T-helper 2 cell treated with Interferon-gamma antibody and Interleukin-4, amounts not matched to agents 100 ng/mL and 5 ng/mL, for 36 hours (primary cell): ENCODE results near the gene OR6B3. TPM values are rescaled to one million over a fixed set of nuclear protein-coding genes. Genes with fewer than 3 reads are reported as not detected.

Experiments
- intact Hi-C: fragments of 100-400 bp; cut with micrococcal nuclease; formaldehyde crosslinking; loops from one replicate; pipeline ENCODE4 v1.15.1; 2023
- total RNA-seq: library from RNA; stranded (reverse); gene quantifications from 2 replicates; pipeline ENCODE4 v1.2.3, GENCODE V29; 2022

The OR6B3 gene
- total RNA-seq = not detected in 2 replicates

GRCh38 chr2:240053173-240054155, at the start of gene OR6B3:
TSS of gene OR6B3 (minus strand) at chr2:240053521.
- intact Hi-C loops = no loop called here

GRCh38 chr2:240098349-240098748, 45.0 kb upstream of the OR6B3 start:
- intact Hi-C loops = no loop called here

GRCh38 chr2:240095556-240096523, 42.5 kb upstream of the OR6B3 start:
- intact Hi-C loops = no loop called here

GRCh38 chr2:240089306-240089705, 36.0 kb upstream of the OR6B3 start:
- intact Hi-C loops = no loop called here

- intact Hi-C loops = no loop called here
Observed at GRCh38 chr2:240086563-240086962, 33.2 kb upstream of the OR6B3 start.

GRCh38 chr2:240078631-240079030, 25.3 kb upstream of the OR6B3 start:
- intact Hi-C loops = no loop called here

- intact Hi-C loops = no loop called here
Observed at GRCh38 chr2:240077442-240077841, 24.1 kb upstream of the OR6B3 start.

- intact Hi-C loops = no loop called here
Observed at GRCh38 chr2:240074545-240074944, 21.2 kb upstream of the OR6B3 start.

GRCh38 chr2:240070907-240071306, 17.6 kb upstream of the OR6B3 start:
- intact Hi-C loops = no loop called here

- intact Hi-C loops = no loop called here
Observed at GRCh38 chr2:240069829-240070228, 16.5 kb upstream of the OR6B3 start.

- intact Hi-C loops = no loop called here
Observed at GRCh38 chr2:240068193-240068592, 14.9 kb upstream of the OR6B3 start.

- intact Hi-C loops = no loop called here
Observed at GRCh38 chr2:240066489-240066888, 13.2 kb upstream of the OR6B3 start.

GRCh38 chr2:240064898-240065297, 11.6 kb upstream of the OR6B3 start:
- intact Hi-C loops = loop anchor here (5.0 kb wide), 1 partner anchor 372 kb away; the partner anchor contains the start of gene GPC1

- intact Hi-C loops = loop anchor here (1.0 to 5.0 kb wide), 2 partner anchors 82 to 376 kb away; partner anchors contain the start of gene GPC1
Observed at GRCh38 chr2:240060977-240061591, 7.8 kb upstream of the OR6B3 start.

- intact Hi-C loops = no loop called here
Observed at GRCh38 chr2:240056678-240057077, 3.4 kb upstream of the OR6B3 start.

- intact Hi-C loops = no loop called here
Observed at GRCh38 chr2:240055177-240055917, 2.0 kb upstream of the OR6B3 start.

GRCh38 chr2:240052524-240052923, 797 bp downstream of the OR6B3 start:
- intact Hi-C loops = no loop called here

GRCh38 chr2:240051697-240052096, 1.6 kb downstream of the OR6B3 start:
- intact Hi-C loops = no loop called here

- intact Hi-C loops = no loop called here
Observed at GRCh38 chr2:240050278-240050677, 3.0 kb downstream of the OR6B3 start.

GRCh38 chr2:240048237-240048636, 5.1 kb downstream of the OR6B3 start:
- intact Hi-C loops = no loop called here
